GM12872 (cell line): ENCODE measurements around the gene GSTP1.

Source experiments
- CTCF ChIP-seq: IDR thresholded peaks from 3 replicates; pipeline ENCODE4 v1.5.1; 2011; ENCODE audit warnings: low read depth, mild to moderate bottlenecking, low read length, moderate library complexity; ENCODE audit not compliant: insufficient read depth

GSTP1 gene

GRCh38 chr11:67583247-67584204 lies at the start of gene GSTP1:
GSTP1 (plus strand) TSS chr11:67583812; CDS start chr11:67583844, 32 bp downstream.
- peak; percentile 68 for TF ChIP-seq CTCF

GRCh38 chr11:67534070-67534679 lies 49.4 kb upstream of the GSTP1 start:
- no peak for TF ChIP-seq CTCF

GRCh38 chr11:67535561-67535960 lies 48.1 kb upstream of the GSTP1 start:
- no peak for TF ChIP-seq CTCF

GRCh38 chr11:67538306-67538705 lies 45.3 kb upstream of the GSTP1 start:
- no peak for TF ChIP-seq CTCF

- no peak for TF ChIP-seq CTCF
Observed at GRCh38 chr11:67538823-67539505, 44.6 kb upstream of the GSTP1 start.

- TF ChIP-seq CTCF = no peak
Observed at GRCh38 chr11:67539550-67539949, 44.1 kb upstream of the GSTP1 start.

- TF ChIP-seq CTCF = no peak
Observed at GRCh38 chr11:67541198-67541597, 42.4 kb upstream of the GSTP1 start.
